GM12878 (cell line): ENCODE results near the gene BICDL2. TPM values are rescaled to one million over a fixed set of nuclear protein-coding genes. Genes with fewer than 3 reads are reported as not detected.
A peak's percentile ranks its signal among the peaks of the same experiment; 100 is the strongest.

Experiments
- ATAC-seq: fragments of 200-7000 bp; cut with Tn5 transposase; 3 replicates; pipeline ENCODE4 v1.9.1; 2020; ENCODE audit warnings: mild to moderate bottlenecking, moderate library complexity
- BruUV-seq: library from RNA; stranded (reverse); fragments of 400-500 nt; replicated peaks from 2 replicates; lab custom pipeline; 2021; lab: Mats Ljungman, UMichigan
- CTCF ChIA-PET: fragments of 300-600 bp; sonication (Branson Sonifier 250); formaldehyde crosslinking; extraction: SDS; loops from one replicate; lab custom pipeline; 2021; ENCODE audit warnings: inconsistent platforms; lab: Yijun Ruan, JAX
- POLR2A ChIA-PET: fragments of 350-600 bp; formaldehyde crosslinking; extraction: SDS; loops from one replicate; lab custom pipeline; 2021; ENCODE audit warnings: inconsistent platforms; lab: Charles Lee
- RAD21 ChIA-PET: fragments of 300-600 bp; sonication (Branson Sonifier 250); formaldehyde crosslinking; loops from one replicate; lab custom pipeline; 2023; ENCODE audit warnings: antibody characterized with exemption; ENCODE audit not compliant: unreplicated experiment; lab: Charles Lee
- SMC1A ChIA-PET: fragments of 300-600 bp; sonication (Branson Sonifier 250); formaldehyde crosslinking; loops from one replicate; lab custom pipeline; 2023; ENCODE audit not compliant: unreplicated experiment, uncharacterized antibody; lab: Charles Lee
- DNase-seq: peaks from one replicate; pipeline ENCODE4 v3.0.0-alpha.2; 2011; ENCODE audit warnings: low read depth, low spot score
- FAIRE-seq: peaks from 3 replicates; lab custom pipeline; 2011; peaks lifted over from hg19 to GRCh38; lab: Jason Lieb, UNC
- H2AFZ ChIP-seq: 2 replicates; pipeline ENCODE4 v1.6.0; 2011; ENCODE audit warnings: low read depth, low read length, control low read depth; ENCODE audit not compliant: control insufficient read depth
- H3K27ac ChIP-seq: 2 replicates; pipeline ENCODE4 v1.5.1; 2011; ENCODE audit warnings: control low read depth; ENCODE audit not compliant: control insufficient read depth, insufficient read depth
- H3K27me3 ChIP-seq, 2 experiments: replicated peaks in 1 of 2; 2 replicates each; pipeline versions ENCODE4 v1.6.0 to v1.6.1; 2011; ENCODE audit warnings: low read length in 1 of 2; ENCODE audit not compliant: control insufficient read depth in 2 of 2, insufficient read depth in 2 of 2
- H3K36me3 ChIP-seq, 2 experiments: 2 replicates each; pipeline ENCODE4 v1.5.1; 2011; ENCODE audit warnings: low read length in 1 of 2; ENCODE audit not compliant: control insufficient read depth in 2 of 2, insufficient read depth in 2 of 2
- H3K4me1 ChIP-seq: 2 replicates; pipeline ENCODE4 v1.6.1; 2011; ENCODE audit warnings: mild to moderate bottlenecking, low read length, moderate library complexity, mixed read lengths; ENCODE audit not compliant: control insufficient read depth, insufficient read depth
- H3K4me2 ChIP-seq: 2 replicates; pipeline ENCODE4 v1.6.0; 2011; ENCODE audit warnings: control low read depth; ENCODE audit not compliant: control insufficient read depth, insufficient read depth
- H3K4me3 ChIP-seq: fragments of 200-600 bp; sonication (generic); 2 replicates; pipeline ENCODE4 v1.5.1; 2016
- H3K79me2 ChIP-seq: 2 replicates; pipeline ENCODE4 v1.6.0; 2011; ENCODE audit warnings: low read length; ENCODE audit not compliant: control insufficient read depth, insufficient read depth
- H3K9ac ChIP-seq: 2 replicates; pipeline ENCODE4 v1.8.0; 2011; ENCODE audit warnings: low read length, control low read depth, mixed read lengths; ENCODE audit not compliant: control insufficient read depth, insufficient read depth
- H3K9me3 ChIP-seq: replicated peaks from 3 replicates; pipeline ENCODE4 v1.5.1; 2011; ENCODE audit warnings: mild to moderate bottlenecking, low read length; ENCODE audit not compliant: control insufficient read depth, insufficient read depth
- H4K20me1 ChIP-seq: 2 replicates; pipeline ENCODE4 v1.6.0; 2011; ENCODE audit not compliant: control insufficient read depth, insufficient read depth
- BHLHE40 ChIP-seq, 2 experiments: fragments of 450-650 bp in 1 of 2; IDR thresholded peaks; 2 replicates each; pipeline ENCODE4 v1.6.1; 2011 to 2017; ENCODE audit warnings: low read depth in 2 of 2, borderline replicate concordance in 1 of 2, improper control_type of control experiment in 1 of 2, low read length in 1 of 2, mild to moderate bottlenecking in 1 of 2
- CHD2 ChIP-seq: IDR thresholded peaks from 2 replicates; pipeline ENCODE4 v1.6.1; 2011; ENCODE audit warnings: low read depth, low read length, improper control_type of control experiment, borderline replicate concordance
- EGR1 ChIP-seq, 2 experiments: IDR thresholded peaks; 1 replicate in 1 of 2; 2 replicates in 1 of 2; pipeline ENCODE4 v1.6.1; 2011 to 2012; ENCODE audit warnings: low read depth in 2 of 2, low read length in 2 of 2, borderline replicate concordance in 1 of 2, mild to moderate bottlenecking in 1 of 2, moderate library complexity in 1 of 2
- FOXM1 ChIP-seq: IDR thresholded peaks from 2 replicates; pipeline ENCODE4 v1.6.1; 2012; ENCODE audit warnings: low read depth, mild to moderate bottlenecking, inconsistent platforms, low read length, moderate library complexity
- MEF2B ChIP-seq: fragments of 450-650 bp; IDR thresholded peaks from 2 replicates; pipeline ENCODE4 v1.6.1; 2018; ENCODE audit warnings: mild to moderate bottlenecking, moderate library complexity; ENCODE audit not compliant: partially characterized antibody, poor library complexity, severe bottlenecking
- NFYA ChIP-seq: IDR thresholded peaks from 2 replicates; pipeline ENCODE4 v1.6.1; 2011; ENCODE audit warnings: low read depth, mild to moderate bottlenecking, low read length, improper control_type of control experiment, borderline replicate concordance
- SIN3A ChIP-seq: IDR thresholded peaks from 2 replicates; pipeline ENCODE4 v1.6.1; 2012; ENCODE audit warnings: low read depth, low read length, improper control_type of control experiment
- SUPT20H ChIP-seq: IDR thresholded peaks from 2 replicates; pipeline ENCODE4 v1.6.1; 2011; ENCODE audit warnings: low read depth, mild to moderate bottlenecking, low read length, moderate library complexity, borderline replicate concordance; ENCODE audit not compliant: control insufficient read depth
- SUZ12 ChIP-seq: fragments of 200-600 bp; sonication (generic); IDR thresholded peaks from one replicate; pipeline ENCODE4 v1.6.1; 2018; ENCODE audit warnings: antibody characterized with exemption, mild to moderate bottlenecking; ENCODE audit not compliant: unreplicated experiment
- TCF7 ChIP-seq: IDR thresholded peaks from 2 replicates; pipeline ENCODE4 v1.6.1; 2014; ENCODE audit warnings: antibody characterized with exemption, borderline replicate concordance
- ZNF207 ChIP-seq: fragments of 450-650 bp; IDR thresholded peaks from 2 replicates; pipeline ENCODE4 v1.6.1; 2014; ENCODE audit warnings: antibody characterized with exemption, mild to moderate bottlenecking, borderline replicate concordance
- ZNF24 ChIP-seq: fragments of 450-650 bp; IDR thresholded peaks from 2 replicates; pipeline ENCODE4 v1.6.1; 2017; ENCODE audit warnings: antibody characterized with exemption, mild to moderate bottlenecking
- WGBS: methylation state at CpG from one replicate; pipeline ENCODE4 v1.1.6; 2016; ENCODE audit warnings: low lambda C conversion rate; ENCODE audit not compliant: insufficient replicate concordance, insufficient coverage; ENCODE audit errors: missing lambda C conversion rate; 5-methylcytosine and 5-hydroxymethylcytosine counted together
- in situ Hi-C: fragments of 300-500 bp; cut with MboI; formaldehyde crosslinking; loops from 9 replicates; pipeline ENCODE4 v1.14.3; 2018; ENCODE audit warnings: mixed read lengths
- intact Hi-C: fragments of 100-400 bp; cut with micrococcal nuclease; formaldehyde crosslinking; loops from one replicate; pipeline ENCODE4 v1.14.2; 2022; ENCODE audit not compliant: unreplicated experiment
- polyA plus RNA-seq, 11 experiments: library from polyadenylated mRNA; depleted of rRNA in 4 of 11; unstranded in 6 of 11; stranded (reverse) in 5 of 11; fragments of >200 nt; fragmentation: Nextera tagmentation in 4 of 11; fragmentation: Illumina TruSeq in 1 of 11; extraction: Ambion mirVana in 4 of 11; extraction: Trizol in 1 of 11; gene quantifications; 1 replicate in 1 of 11; 2 replicates in 10 of 11; pipeline versions ENCODE4 v1.2.1 to v1.2.3, GENCODE V29; 2011 to 2016; ENCODE audit warnings: inconsistent platforms in 2 of 11, missing spikeins in 2 of 11, low read depth in 1 of 11
- total RNA-seq, 4 experiments: library from RNA; depleted of rRNA in 3 of 4; stranded (reverse); fragments of >200 nt in 3 of 4; fragmentation: Illumina TruSeq in 1 of 4; extraction: Trizol in 1 of 4; gene quantifications; 2 replicates each; pipeline versions ENCODE4 v1.2.1 to v1.2.3, GENCODE V29; 2013 to 2021

BICDL2 gene
- total and polyA plus RNA-seq, 10 of the 15 experiments (the other 5 are each of a cell fraction or from before 2014, with no cell fraction given) = not detected

DNA sequence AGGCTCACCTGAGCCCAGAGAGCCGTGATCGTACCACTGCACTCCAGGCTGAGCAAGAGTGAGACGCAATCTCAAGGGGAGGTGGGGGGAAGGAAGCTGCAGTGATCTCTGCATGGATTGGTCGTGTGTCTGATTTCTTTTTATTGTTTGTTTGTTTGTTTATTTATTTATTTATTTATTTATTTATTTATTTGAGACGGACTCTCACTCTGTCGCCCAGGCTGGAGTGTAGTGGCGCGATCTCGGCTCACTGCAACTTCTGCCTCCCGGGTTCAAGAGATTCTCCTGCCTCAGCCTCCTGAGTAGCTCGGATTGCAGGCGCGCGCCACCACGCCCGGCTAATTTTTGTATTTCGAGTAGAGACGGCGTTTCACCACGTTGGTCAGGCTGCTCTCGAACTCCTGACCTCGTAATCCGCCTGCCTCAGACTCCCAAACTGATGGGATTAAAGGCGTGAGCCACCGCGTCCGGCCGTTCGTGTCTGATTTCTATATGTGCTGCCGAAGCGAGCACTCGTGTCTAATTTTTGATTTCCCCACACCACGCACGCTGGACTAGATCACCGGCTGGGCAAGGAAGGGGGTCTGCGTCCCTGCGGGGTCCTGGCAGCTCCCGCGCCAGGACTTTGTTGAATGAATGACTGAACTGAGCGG, 17.0 kb downstream of the BICDL2 start:
- intact Hi-C loops (no loop called here), in situ Hi-C loops (no loop called here)
- H3K4me3 ChIP-seq = peak overlapping the region; percentile 70
- peaks cover 25% of the 10 kb centered on the region for H3K4me1 ChIP-seq
- H3K36me3 ChIP-seq = no peaks in the 10 kb centered on the region; a peak in 1 of 4 replicates
- peak overlapping the region; percentile 83 for H3K4me2 ChIP-seq
- TF ChIP-seq FOXM1 (no peak), TCF7 (no peak), MEF2B (no peak), SUPT20H (no peak), SUZ12 (no peak), ZNF24 (peak; percentile 86), BHLHE40 (IDR thresholded peaks at IDR 0.05; ENCODE audit: borderline replicate concordance in 1 of 2, low read depth in 2 of 2, low read length in 1 of 2) (no peak), SIN3A (0 out of 2 replicates have a peak, but pooled peaks have one; percentile 31), CHD2 (no peak), NFYA (no peak), EGR1 (IDR thresholded peaks at IDR 0.05; ENCODE audit: borderline replicate concordance in 1 of 2, low read depth in 2 of 2, low read length in 2 of 2) (no peak), ZNF207 (no peak)
- H3K27me3 ChIP-seq = no peaks in the 10 kb centered on the region
- FAIRE-seq = no peak
- no peak for ATAC-seq
- ChIA-PET RAD21 (interaction anchor here (1.1 to 2.2 kb wide), 7 partner anchors 8 to 39 kb away, joined by 3 to 21 read pairs (median 5); no protein-coding TSS in a partner anchor), CTCF (interaction anchor here (0.9 to 18.2 kb wide), 5 partner anchors 8 to 112 kb away, joined by 3 to 421 read pairs (median 4); no protein-coding TSS in a partner anchor), SMC1A (no interaction called here), POLR2A (interaction anchor here (0.7 to 1.5 kb wide), 4 partner anchors 10 to 137 kb away, joined by 3 to 5 read pairs (median 4); partner anchors contain the start of gene FLYWCH2)
- no peak for DNase-seq
- no peak overlapping the region for H3K27ac ChIP-seq
- 28% methylated on average over 39 of the region's 40 CpGs for WGBS
- BruUV-seq = no TSS peak
- H3K9me3 ChIP-seq = no peaks in the 10 kb centered on the region
- no peaks in the 10 kb centered on the region for H4K20me1 ChIP-seq
- H2AFZ ChIP-seq = peak overlapping the region; percentile 87
- no peak overlapping the region for H3K9ac ChIP-seq
- no peaks in the 10 kb centered on the region for H3K79me2 ChIP-seq
